ENCODE data around the gene FUS.
A peak's percentile ranks its signal among the peaks of the same experiment; 100 is the strongest.

FUS gene

DNA sequence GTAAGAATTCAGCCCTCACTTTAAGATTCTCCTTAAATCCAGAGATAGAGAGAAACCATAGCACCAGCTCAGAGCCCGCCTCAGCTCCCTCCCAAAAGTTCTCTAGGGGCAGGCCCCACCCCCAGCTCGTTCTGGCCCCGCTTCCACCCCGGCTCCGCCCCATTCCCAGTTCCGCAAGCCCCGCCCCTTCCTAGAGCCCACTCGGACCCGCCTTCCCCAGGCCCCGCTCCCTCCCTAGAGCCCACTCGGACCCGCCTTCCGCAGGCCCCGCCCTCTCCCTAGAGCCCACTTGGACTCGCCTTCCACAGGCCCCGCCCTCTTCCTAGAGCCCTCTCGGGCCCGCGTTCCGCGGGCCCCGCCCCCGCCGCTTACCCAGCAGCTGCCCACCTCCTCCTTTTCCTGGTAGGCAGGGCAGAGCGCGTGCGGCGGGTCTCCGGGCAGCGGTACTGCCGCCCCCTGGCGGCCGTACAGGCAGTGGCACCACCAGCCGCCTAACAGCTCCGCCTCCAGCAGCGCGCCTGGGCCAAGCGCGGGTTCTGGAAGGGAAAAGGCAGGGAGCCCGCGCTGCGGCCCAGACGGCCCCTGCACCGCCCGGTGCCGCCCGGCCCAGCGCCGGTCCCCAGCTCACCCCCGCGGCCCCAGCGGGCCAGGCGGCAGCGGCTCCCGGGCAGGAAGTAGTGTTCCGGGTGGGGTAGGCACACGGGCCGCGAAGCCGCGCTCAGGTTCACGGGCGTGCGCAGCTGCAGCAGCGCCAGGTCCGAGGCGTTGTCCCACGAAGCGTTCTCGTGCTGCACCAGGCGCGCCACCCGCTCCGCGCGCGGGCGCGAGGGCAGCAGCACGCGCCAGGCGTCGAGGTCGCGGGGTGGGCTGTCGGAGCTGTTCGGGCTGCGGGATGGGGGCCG is 37.6 kb upstream of the FUS start (continued):
- TF ChIP-seq, protein P1, sequence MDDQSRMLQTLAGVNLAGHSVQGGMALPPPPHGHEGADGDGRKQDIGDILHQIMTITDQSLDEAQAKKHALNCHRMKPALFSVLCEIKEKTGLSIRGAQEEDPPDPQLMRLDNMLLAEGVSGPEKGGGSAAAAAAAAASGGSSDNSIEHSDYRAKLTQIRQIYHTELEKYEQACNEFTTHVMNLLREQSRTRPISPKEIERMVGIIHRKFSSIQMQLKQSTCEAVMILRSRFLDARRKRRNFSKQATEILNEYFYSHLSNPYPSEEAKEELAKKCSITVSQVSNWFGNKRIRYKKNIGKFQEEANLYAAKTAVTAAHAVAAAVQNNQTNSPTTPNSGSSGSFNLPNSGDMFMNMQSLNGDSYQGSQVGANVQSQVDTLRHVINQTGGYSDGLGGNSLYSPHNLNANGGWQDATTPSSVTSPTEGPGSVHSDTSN (CRISPR knock-in tag; IDR thresholded peaks at IDR 0.05), result 0 out of 2 replicates have a peak, but pooled peaks have one; percentile 31
- TF ChIP-seq ZNF335 (tag by site-specific recombination; conservative IDR thresholded peaks at IDR 0.05), result no peak; the same call in 1 of the 2 replicates
- TF ChIP-seq, protein P2, sequence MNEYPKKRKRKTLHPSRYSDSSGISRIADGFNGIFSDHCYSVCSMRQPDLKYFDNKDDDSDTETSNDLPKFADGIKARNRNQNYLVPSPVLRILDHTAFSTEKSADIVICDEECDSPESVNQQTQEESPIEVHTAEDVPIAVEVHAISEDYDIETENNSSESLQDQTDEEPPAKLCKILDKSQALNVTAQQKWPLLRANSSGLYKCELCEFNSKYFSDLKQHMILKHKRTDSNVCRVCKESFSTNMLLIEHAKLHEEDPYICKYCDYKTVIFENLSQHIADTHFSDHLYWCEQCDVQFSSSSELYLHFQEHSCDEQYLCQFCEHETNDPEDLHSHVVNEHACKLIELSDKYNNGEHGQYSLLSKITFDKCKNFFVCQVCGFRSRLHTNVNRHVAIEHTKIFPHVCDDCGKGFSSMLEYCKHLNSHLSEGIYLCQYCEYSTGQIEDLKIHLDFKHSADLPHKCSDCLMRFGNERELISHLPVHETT (tag by site-specific recombination; IDR thresholded peaks at IDR 0.05), result 0 out of 2 replicates have a peak, but pooled peaks have one; percentile 17
- no peak for TF ChIP-seq TSHZ1 (tag by site-specific recombination; IDR thresholded peaks at IDR 0.05; ENCODE audit: borderline replicate concordance)
- TF ChIP-seq ZNF169 (tag by site-specific recombination; IDR thresholded peaks at IDR 0.05), result no peak
- no peak for TF ChIP-seq ZNF792 (tag by site-specific recombination; IDR thresholded peaks at IDR 0.05)
- TF ChIP-seq ZNF121 (tag by site-specific recombination; IDR thresholded peaks at IDR 0.05), result no peak
- TF ChIP-seq ZNF18 (tag by site-specific recombination; IDR thresholded peaks at IDR 0.05), result no peak
- no peak for TF ChIP-seq PRDM1 (tag by site-specific recombination; IDR thresholded peaks at IDR 0.05)
- no peak for TF ChIP-seq ZNF350 (tag by site-specific recombination; IDR thresholded peaks at IDR 0.05)
- TF ChIP-seq ZIC2 (tag by site-specific recombination; IDR thresholded peaks at IDR 0.05), result peak; percentile 10; the same call in 1 of the 2 replicates
- TF ChIP-seq TCF7L2 (IDR thresholded peaks at IDR 0.05; ENCODE audit: borderline replicate concordance, low read depth, low read length), result no peak
- TF ChIP-seq BCL11B (tag by site-specific recombination; IDR thresholded peaks at IDR 0.05; ENCODE audit: low read depth), result no peak
- TF ChIP-seq, protein P3, sequence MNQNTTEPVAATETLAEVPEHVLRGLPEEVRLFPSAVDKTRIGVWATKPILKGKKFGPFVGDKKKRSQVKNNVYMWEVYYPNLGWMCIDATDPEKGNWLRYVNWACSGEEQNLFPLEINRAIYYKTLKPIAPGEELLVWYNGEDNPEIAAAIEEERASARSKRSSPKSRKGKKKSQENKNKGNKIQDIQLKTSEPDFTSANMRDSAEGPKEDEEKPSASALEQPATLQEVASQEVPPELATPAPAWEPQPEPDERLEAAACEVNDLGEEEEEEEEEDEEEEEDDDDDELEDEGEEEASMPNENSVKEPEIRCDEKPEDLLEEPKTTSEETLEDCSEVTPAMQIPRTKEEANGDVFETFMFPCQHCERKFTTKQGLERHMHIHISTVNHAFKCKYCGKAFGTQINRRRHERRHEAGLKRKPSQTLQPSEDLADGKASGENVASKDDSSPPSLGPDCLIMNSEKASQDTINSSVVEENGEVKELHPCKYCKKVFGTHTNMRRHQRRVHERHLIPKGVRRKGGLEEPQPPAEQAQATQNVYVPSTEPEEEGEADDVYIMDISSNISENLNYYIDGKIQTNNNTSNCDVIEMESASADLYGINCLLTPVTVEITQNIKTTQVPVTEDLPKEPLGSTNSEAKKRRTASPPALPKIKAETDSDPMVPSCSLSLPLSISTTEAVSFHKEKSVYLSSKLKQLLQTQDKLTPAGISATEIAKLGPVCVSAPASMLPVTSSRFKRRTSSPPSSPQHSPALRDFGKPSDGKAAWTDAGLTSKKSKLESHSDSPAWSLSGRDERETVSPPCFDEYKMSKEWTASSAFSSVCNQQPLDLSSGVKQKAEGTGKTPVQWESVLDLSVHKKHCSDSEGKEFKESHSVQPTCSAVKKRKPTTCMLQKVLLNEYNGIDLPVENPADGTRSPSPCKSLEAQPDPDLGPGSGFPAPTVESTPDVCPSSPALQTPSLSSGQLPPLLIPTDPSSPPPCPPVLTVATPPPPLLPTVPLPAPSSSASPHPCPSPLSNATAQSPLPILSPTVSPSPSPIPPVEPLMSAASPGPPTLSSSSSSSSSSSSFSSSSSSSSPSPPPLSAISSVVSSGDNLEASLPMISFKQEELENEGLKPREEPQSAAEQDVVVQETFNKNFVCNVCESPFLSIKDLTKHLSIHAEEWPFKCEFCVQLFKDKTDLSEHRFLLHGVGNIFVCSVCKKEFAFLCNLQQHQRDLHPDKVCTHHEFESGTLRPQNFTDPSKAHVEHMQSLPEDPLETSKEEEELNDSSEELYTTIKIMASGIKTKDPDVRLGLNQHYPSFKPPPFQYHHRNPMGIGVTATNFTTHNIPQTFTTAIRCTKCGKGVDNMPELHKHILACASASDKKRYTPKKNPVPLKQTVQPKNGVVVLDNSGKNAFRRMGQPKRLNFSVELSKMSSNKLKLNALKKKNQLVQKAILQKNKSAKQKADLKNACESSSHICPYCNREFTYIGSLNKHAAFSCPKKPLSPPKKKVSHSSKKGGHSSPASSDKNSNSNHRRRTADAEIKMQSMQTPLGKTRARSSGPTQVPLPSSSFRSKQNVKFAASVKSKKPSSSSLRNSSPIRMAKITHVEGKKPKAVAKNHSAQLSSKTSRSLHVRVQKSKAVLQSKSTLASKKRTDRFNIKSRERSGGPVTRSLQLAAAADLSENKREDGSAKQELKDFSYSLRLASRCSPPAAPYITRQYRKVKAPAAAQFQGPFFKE (tag by site-specific recombination; IDR thresholded peaks at IDR 0.05; ENCODE audit: borderline replicate concordance), result no peak
- no peak for TF ChIP-seq ZBTB20 (tag by site-specific recombination; IDR thresholded peaks at IDR 0.05)
- no peak for TF ChIP-seq ZNF600 (tag by site-specific recombination; IDR thresholded peaks at IDR 0.05)
- TF ChIP-seq SALL2 (tag by site-specific recombination; IDR thresholded peaks at IDR 0.05; ENCODE audit: borderline replicate concordance), result no peak
- TF ChIP-seq REPIN1 (tag by site-specific recombination; IDR thresholded peaks at IDR 0.05; ENCODE audit: low read depth), result no peak
- TF ChIP-seq ZNF843 (tag by site-specific recombination; IDR thresholded peaks at IDR 0.05), result no peak
- TF ChIP-seq ZNF555 (tag by site-specific recombination; conservative IDR thresholded peaks at IDR 0.05), result no peak
- TF ChIP-seq, protein P4, sequence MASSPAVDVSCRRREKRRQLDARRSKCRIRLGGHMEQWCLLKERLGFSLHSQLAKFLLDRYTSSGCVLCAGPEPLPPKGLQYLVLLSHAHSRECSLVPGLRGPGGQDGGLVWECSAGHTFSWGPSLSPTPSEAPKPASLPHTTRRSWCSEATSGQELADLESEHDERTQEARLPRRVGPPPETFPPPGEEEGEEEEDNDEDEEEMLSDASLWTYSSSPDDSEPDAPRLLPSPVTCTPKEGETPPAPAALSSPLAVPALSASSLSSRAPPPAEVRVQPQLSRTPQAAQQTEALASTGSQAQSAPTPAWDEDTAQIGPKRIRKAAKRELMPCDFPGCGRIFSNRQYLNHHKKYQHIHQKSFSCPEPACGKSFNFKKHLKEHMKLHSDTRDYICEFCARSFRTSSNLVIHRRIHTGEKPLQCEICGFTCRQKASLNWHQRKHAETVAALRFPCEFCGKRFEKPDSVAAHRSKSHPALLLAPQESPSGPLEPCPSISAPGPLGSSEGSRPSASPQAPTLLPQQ (tag by site-specific recombination; IDR thresholded peaks at IDR 0.05), result 0 out of 2 replicates have a peak, but pooled peaks have one; percentile 23

All from HEK293 (cell line).